HG03378 (cell line): ENCODE measurements around the gene OPALIN.
"Not testable (repeated sequence)": the region's sequence is repeated elsewhere in the genome, so short reads cannot be mapped to it uniquely, and the experiment has no call there.

ENCODE experiments used
- ATAC-seq: cut with Tn5 transposase; IDR thresholded peaks from one replicate; pipeline ENCODE4 v1.9.1; 2021; ENCODE audit warnings: mild to moderate bottlenecking, moderate library complexity; ENCODE audit not compliant: unreplicated experiment

Gene OPALIN

GRCh38 chr10:96339956-96340904, 18.6 kb downstream of the OPALIN start:
- ATAC-seq: peak; percentile 60

GRCh38 chr10:96339383-96339782, 19.4 kb downstream of the OPALIN start:
- no peak for ATAC-seq

GRCh38 chr10:96338279-96338925, 20.4 kb downstream of the OPALIN start:
- no peak for ATAC-seq

- ATAC-seq: no peak
Observed at GRCh38 chr10:96337106-96337505, 21.7 kb downstream of the OPALIN start.

- no peak for ATAC-seq
Observed at GRCh38 chr10:96334616-96335526, 23.9 kb downstream of the OPALIN start.

GRCh38 chr10:96333101-96333500, 25.7 kb downstream of the OPALIN start:
- no peak for ATAC-seq

GRCh38 chr10:96327462-96327861, 31.3 kb downstream of the OPALIN start:
- no peak for ATAC-seq

GRCh38 chr10:96325719-96326373, 33.0 kb downstream of the OPALIN start:
- peak; percentile 94 for ATAC-seq

GRCh38 chr10:96324447-96324846, 34.4 kb downstream of the OPALIN start:
- no peak for ATAC-seq

- ATAC-seq: no peak
Observed at GRCh38 chr10:96322275-96322674, 36.5 kb downstream of the OPALIN start.

- ATAC-seq: no peak
Observed at GRCh38 chr10:96321822-96322221, 37.0 kb downstream of the OPALIN start.

GRCh38 chr10:96319754-96320474, 38.9 kb downstream of the OPALIN start:
- no peak for ATAC-seq

- ATAC-seq: no peak
Observed at GRCh38 chr10:96317067-96317833, 41.6 kb downstream of the OPALIN start.

GRCh38 chr10:96313344-96313743, 45.5 kb downstream of the OPALIN start:
- no peak for ATAC-seq

- no peak for ATAC-seq
Observed at GRCh38 chr10:96311180-96311715, 47.6 kb downstream of the OPALIN start.

GRCh38 chr10:96310321-96310669, 48.5 kb downstream of the OPALIN start:
- ATAC-seq: no peak

GRCh38 chr10:96309628-96310320, 49.0 kb downstream of the OPALIN start:
- ATAC-seq: no peak

GRCh38 chr10:96308854-96309253, 49.9 kb downstream of the OPALIN start:
- not testable (repeated sequence) for ATAC-seq
